EH (cell line): ENCODE data around the gene DMRTA2.
"Not testable (repeated sequence)": the region's sequence is repeated elsewhere in the genome, so short reads cannot be mapped to it uniquely, and the experiment has no call there.

Source experiments
- DNase-seq: peaks from one replicate; pipeline ENCODE4 v3.0.0-alpha.2; 2015; ENCODE audit warnings: low read depth

DMRTA2 gene

GRCh38 chr1:50381551-50381950 is 41.7 kb downstream of the DMRTA2 start:
- not testable (repeated sequence) for DNase-seq

DNA sequence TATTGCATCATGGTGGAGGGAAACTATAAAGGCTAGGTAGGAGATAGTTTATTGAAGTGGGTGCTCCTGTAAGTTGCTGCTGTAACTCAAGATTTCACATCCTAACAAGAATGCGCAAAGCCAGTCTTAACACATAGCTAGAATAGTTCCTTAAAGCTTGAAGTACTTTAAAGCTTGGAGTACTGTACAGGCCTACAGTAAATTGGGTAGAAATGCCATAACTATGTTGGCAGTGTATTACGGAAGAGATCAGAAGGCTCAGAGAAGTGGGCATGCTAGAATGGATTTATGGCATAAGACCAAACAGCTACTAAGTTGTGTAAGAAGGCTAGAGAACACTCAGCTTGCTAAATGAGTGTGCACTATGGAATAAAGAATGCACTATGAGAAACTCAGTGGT is 44.5 kb downstream of the DMRTA2 start:
- no peak for DNase-seq

- no peak for DNase-seq
These were observed 49.7 kb downstream of the DMRTA2 start for GRCh38 chr1:50373532-50373931.

- peak; percentile 42 for DNase-seq
These were observed 51.5 kb downstream of the DMRTA2 start for GRCh38 chr1:50371749-50372148.

GRCh38 chr1:50369830-50370229 is 53.4 kb downstream of the DMRTA2 start:
- no peak for DNase-seq

DNA sequence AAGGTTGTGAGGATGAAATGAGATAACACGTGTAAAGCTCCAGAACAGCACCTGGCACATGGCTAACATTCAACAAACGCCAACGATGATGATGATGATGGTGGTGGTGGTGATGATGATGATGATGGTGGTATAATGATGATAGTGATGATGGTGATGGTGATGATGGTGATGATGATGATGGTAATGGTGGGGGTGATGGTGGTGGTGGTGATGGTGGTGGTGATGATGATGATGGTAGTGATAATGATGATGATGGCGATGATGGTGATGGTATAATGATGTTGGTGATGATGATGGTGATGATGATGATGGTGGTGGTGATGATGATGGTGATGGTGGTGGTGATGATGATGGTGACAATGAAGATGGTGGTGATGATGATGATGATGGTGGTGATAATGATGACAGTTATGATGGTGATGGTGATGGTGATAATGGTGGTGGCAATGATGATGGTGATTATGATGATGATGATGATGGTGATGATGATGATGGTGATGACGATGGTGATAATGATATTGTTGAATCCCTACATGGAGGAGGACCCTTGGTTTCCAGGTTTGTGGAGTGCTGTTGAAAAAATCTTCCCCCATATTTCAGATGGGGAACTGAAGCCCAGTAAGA is 54.1 kb downstream of the DMRTA2 start:
- DNase-seq = no peak

DNA sequence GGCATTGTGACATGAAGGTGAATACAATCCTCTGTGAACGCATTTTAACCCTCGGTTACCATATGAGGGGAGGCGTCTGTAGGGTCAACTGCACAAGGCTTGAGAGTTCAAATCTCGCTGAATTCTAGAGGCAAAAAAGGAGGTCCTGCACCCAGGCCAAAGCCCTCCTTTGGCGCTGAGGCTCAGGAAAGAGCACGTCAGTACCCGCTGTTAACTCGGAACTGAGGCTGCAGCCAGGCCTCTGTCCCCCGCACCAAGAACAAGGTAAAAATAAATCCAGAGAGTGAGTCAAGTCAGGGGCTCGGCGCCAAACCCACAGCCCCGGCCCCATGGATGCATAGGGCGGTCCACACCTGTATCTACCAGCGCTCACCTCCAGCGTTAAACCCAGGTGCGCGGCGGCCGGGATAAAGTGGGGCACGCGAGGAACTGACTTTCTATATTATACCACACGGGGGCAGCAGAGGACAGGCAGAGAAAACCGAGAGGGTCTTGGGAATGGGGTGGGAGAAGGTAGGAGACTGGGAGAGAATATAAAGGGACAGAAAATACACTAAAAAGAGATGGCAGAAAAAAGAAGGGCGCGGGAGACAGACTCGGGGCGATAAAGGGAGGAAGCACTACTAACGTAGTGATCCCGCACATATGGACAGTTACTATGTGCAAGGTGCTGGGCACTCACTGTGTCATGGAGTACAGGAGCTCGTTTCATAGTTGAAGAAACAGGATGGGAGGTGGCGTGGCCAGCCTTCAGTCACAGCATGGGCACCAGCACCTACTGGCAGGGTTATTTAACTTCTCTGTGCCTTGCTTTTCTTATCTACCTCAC is 54.9 kb downstream of the DMRTA2 start:
- DNase-seq = peak; percentile 29
